K562 (cell line): ENCODE data around the gene CISTR. TPM values are rescaled to one million over a fixed set of nuclear protein-coding genes. Genes with fewer than 3 reads are reported as not detected.

Experiments
- ATAC-seq: fragments of 200-7000 bp; cut with Tn5 transposase; 3 replicates; pipeline ENCODE4 v1.9.1; 2020; ENCODE audit warnings: moderate library complexity
- BruUV-seq: library from RNA; stranded (reverse); fragments of 400-500 nt; replicated peaks from 2 replicates; lab custom pipeline; 2021; lab: Mats Ljungman, UMichigan
- CTCF ChIA-PET: fragments of 300-600 bp; formaldehyde crosslinking; extraction: SDS; loops from one replicate; lab custom pipeline; 2021; ENCODE audit warnings: low intra/inter-chr PET ratio; lab: Yijun Ruan, JAX
- POLR2A ChIA-PET: fragments of 300-600, 350-650 bp; sonication (Branson Sonifier 250); formaldehyde crosslinking; extraction: SDS; loops from one replicate; lab custom pipeline; 2021; ENCODE audit warnings: antibody characterized with exemption, inconsistent platforms; lab: Yijun Ruan, JAX
- DNase-seq, 4 experiments: peaks; one replicate each; pipeline versions ENCODE4 v3.0.0 to v3.0.0-alpha.2; 2011 to 2018; ENCODE audit warnings: low spot score in 3 of 4, mixed read lengths in 3 of 4; ENCODE audit errors: extremely low read depth in 1 of 4
- FAIRE-seq: peaks from 2 replicates; lab custom pipeline; 2011; peaks lifted over from hg19 to GRCh38; lab: Jason Lieb, UNC
- H2AFZ ChIP-seq: 2 replicates; pipeline ENCODE4 v1.6.0; 2011; ENCODE audit warnings: low read depth, low read length, control low read depth, inconsistent platforms
- H3K27ac ChIP-seq: fragments of 200-600 bp; 3 replicates; pipeline ENCODE4 v1.8.0; 2011; ENCODE audit warnings: low read depth, mild to moderate bottlenecking, control low read depth, inconsistent platforms, low read length, moderate library complexity, mixed read lengths; ENCODE audit errors: extremely low read depth
- H3K27me3 ChIP-seq, 2 experiments: fragments of 300-600 bp in 1 of 2; 2 replicates in 1 of 2; 3 replicates in 1 of 2; pipeline versions ENCODE4 v1.6.0 to v1.8.0; 2011; ENCODE audit warnings: inconsistent platforms in 2 of 2, low read length in 2 of 2, mild to moderate bottlenecking in 1 of 2, mixed read lengths in 1 of 2, moderate library complexity in 1 of 2; ENCODE audit not compliant: control insufficient read depth in 2 of 2, insufficient read depth in 2 of 2
- H3K36me3 ChIP-seq: fragments of 300-600 bp; 3 replicates; pipeline ENCODE4 v1.8.0; 2011; ENCODE audit warnings: mild to moderate bottlenecking, low read length, inconsistent platforms; ENCODE audit not compliant: control insufficient read depth, insufficient read depth
- H3K4me1 ChIP-seq, 2 experiments: fragments of 200-600 bp in 1 of 2; replicated peaks in 1 of 2; 2 replicates in 1 of 2; 3 replicates in 1 of 2; pipeline versions ENCODE4 v1.5.1 to v1.8.0; 2011; ENCODE audit warnings: inconsistent platforms in 2 of 2, low read length in 2 of 2, mild to moderate bottlenecking in 1 of 2, mixed read lengths in 1 of 2, moderate library complexity in 1 of 2; ENCODE audit not compliant: control insufficient read depth in 2 of 2, insufficient read depth in 2 of 2
- H3K4me2 ChIP-seq: 2 replicates; pipeline ENCODE4 v1.6.1; 2011; ENCODE audit warnings: low read length, control low read depth, inconsistent platforms, mixed read lengths; ENCODE audit not compliant: insufficient read depth
- H3K4me3 ChIP-seq: fragments of 200-600 bp; sonication (generic), shearing (Covaris generic); 2 replicates; pipeline ENCODE4 v1.5.1; 2016; ENCODE audit warnings: control low read depth, inconsistent platforms
- H3K79me2 ChIP-seq: fragments of 200-600 bp; 3 replicates; pipeline ENCODE4 v1.8.0; 2011; ENCODE audit warnings: low read length, inconsistent platforms; ENCODE audit not compliant: control insufficient read depth, insufficient read depth
- H3K9ac ChIP-seq, 2 experiments: 2 replicates each; pipeline versions ENCODE4 v1.6.0 to v1.6.1; 2011; ENCODE audit warnings: low read depth in 2 of 2, low read length in 2 of 2, control low read depth in 1 of 2, inconsistent platforms in 1 of 2, mild to moderate bottlenecking in 1 of 2, mixed read lengths in 1 of 2; ENCODE audit not compliant: insufficient read depth in 1 of 2
- H3K9me1 ChIP-seq: one replicate; pipeline ENCODE4 v1.6.0; 2011; ENCODE audit warnings: inconsistent platforms, mild to moderate bottlenecking, low read length, moderate library complexity; ENCODE audit not compliant: control insufficient read depth, insufficient read depth
- H3K9me3 ChIP-seq: replicated peaks from 2 replicates; pipeline ENCODE4 v1.5.1; 2011; ENCODE audit warnings: low read depth, low read length, inconsistent platforms; ENCODE audit not compliant: control insufficient read depth, insufficient read depth
- H4K20me1 ChIP-seq: replicated peaks from 2 replicates; pipeline ENCODE4 v1.6.1; 2011; ENCODE audit warnings: low read length, inconsistent platforms, mixed read lengths; ENCODE audit not compliant: control insufficient read depth, insufficient read depth
- CBFA2T2 ChIP-seq: fragments of 450-650 bp; conservative IDR thresholded peaks from 2 replicates; pipeline ENCODE4 v1.6.1; 2017; ENCODE audit warnings: mild to moderate bottlenecking
- CBX8 ChIP-seq: fragments of 200-600 bp; sonication (generic); IDR thresholded peaks from 2 replicates; pipeline ENCODE4 v1.6.1; 2012; ENCODE audit warnings: borderline replicate concordance, mixed run types, low read depth, mild to moderate bottlenecking, moderate library complexity, mixed read lengths, low read length, control low read depth, inconsistent platforms; ENCODE audit not compliant: poor library complexity, severe bottlenecking; ENCODE audit errors: extremely low read depth
- MCM7 ChIP-seq, 2 experiments: fragments of 450-650 bp; IDR thresholded peaks; 2 replicates each; pipeline ENCODE4 v1.6.1; 2016 to 2018
- RBM25 ChIP-seq: fragments of 200-400 bp; formaldehyde crosslinking; IDR thresholded peaks from 2 replicates; pipeline ENCODE4 v1.6.1; 2018; ENCODE audit warnings: low read length, low read depth, moderate library complexity; ENCODE audit not compliant: severe bottlenecking
- SAP30 ChIP-seq: fragments of 200-600 bp; sonication (generic); IDR thresholded peaks from 2 replicates; pipeline ENCODE4 v1.6.1; 2012; ENCODE audit warnings: borderline replicate concordance, low read depth, mild to moderate bottlenecking, moderate library complexity, low read length, control low read depth, inconsistent platforms; ENCODE audit not compliant: insufficient read depth, poor library complexity, severe bottlenecking
- THRA ChIP-seq: fragments of 450-650 bp; IDR thresholded peaks from 2 replicates; pipeline ENCODE4 v1.6.1; 2017; ENCODE audit warnings: mild to moderate bottlenecking, moderate library complexity
- ZFPM2 ChIP-seq: fragments of 250-450 bp; sonication (Bioruptor Pico); IDR thresholded peaks from 2 replicates; pipeline ENCODE4 v1.5.1; 2022; ENCODE audit warnings: mild to moderate bottlenecking
- ZFX ChIP-seq: sonication (generic); formaldehyde crosslinking; IDR thresholded peaks from 2 replicates; pipeline ENCODE4 v1.8.0; 2022; ENCODE audit warnings: mild to moderate bottlenecking, missing genetic modification reagents, moderate library complexity
- WGBS: fragments of 100-300 bp; shearing (Covaris generic); methylation state at CpG from one replicate; pipeline ENCODE4 v1.1.6; 2016; ENCODE audit warnings: low coverage, mixed read lengths; ENCODE audit not compliant: insufficient coverage; ENCODE audit errors: missing lambda C conversion rate; 5-methylcytosine and 5-hydroxymethylcytosine counted together
- in situ Hi-C: fragments of 300-500 bp; cut with MboI; formaldehyde crosslinking; loops from 4 replicates; pipeline ENCODE4 v1.15.0; 2018; ENCODE audit warnings: inconsistent platforms, mixed read lengths
- intact Hi-C: fragments of 100-400 bp; cut with micrococcal nuclease; formaldehyde crosslinking; loops from 2 replicates; pipeline ENCODE4 v1.14.2; 2022
- polyA plus RNA-seq, 8 experiments: library from polyadenylated mRNA; depleted of rRNA in 4 of 8; stranded (reverse) in 5 of 8; unstranded in 3 of 8; fragments of >200 nt; fragmentation: Nextera tagmentation in 2 of 8; fragmentation: Illumina TruSeq in 1 of 8; extraction: Ambion mirVana in 2 of 8; extraction: Trizol in 1 of 8; gene quantifications; 2 replicates each; pipeline versions ENCODE4 v1.2.1 to v1.2.3, GENCODE V29; 2011 to 2014; ENCODE audit warnings: inconsistent platforms in 1 of 8, missing spikeins in 1 of 8
- total RNA-seq, 7 experiments: library from RNA; depleted of rRNA in 6 of 7; stranded (reverse); fragments of >200 nt in 6 of 7; fragmentation: Illumina TruSeq in 2 of 7; extraction: Trizol in 2 of 7; gene quantifications; 2 replicates each; pipeline versions ENCODE4 v1.2.1 to v1.2.3, GENCODE V29; 2011 to 2021; ENCODE audit warnings: low replicate concordance in 1 of 7
- TF ChIP-seq, protein P1 (sequence below): fragments of 250-450 bp; sonication (Bioruptor Pico); IDR thresholded peaks from 2 replicates; pipeline ENCODE4 v1.5.1; 2021; ENCODE audit warnings: mild to moderate bottlenecking
- TF ChIP-seq, protein P2 (sequence below): fragments of 250-450 bp; sonication (Bioruptor Pico); IDR thresholded peaks from 2 replicates; pipeline ENCODE4 v1.5.0; 2021

CISTR gene
- total and polyA plus RNA-seq, 9 of the 15 experiments (the other 6 are each of a cell fraction or from before 2014, with no cell fraction given): not detected

GRCh38 chr12:53749986-53750811 lies 1.6 kb downstream of the CISTR start:
- Histone ChIP-seq H3K79me2 (no peaks in the 10 kb centered on the region), H2AFZ (no peak overlapping the region), H3K4me1 (peaks cover 0 to 16% of the 10 kb centered on the region in 2 experiments; a peak in 3 of 5 replicates), H3K9me3 (no peaks in the 10 kb centered on the region), H3K27me3 (peaks cover 60 to 92% of the 10 kb centered on the region in 2 experiments), H3K36me3 (no peaks in the 10 kb centered on the region), H3K27ac (no peak overlapping the region), H3K4me3 (no peak overlapping the region), H4K20me1 (0 out of 2 replicates have a peak, but pooled peaks cover 4% of the 10 kb centered on the region), H3K9ac (no peak overlapping the region), H3K9me1 (no peaks in the 10 kb centered on the region), H3K4me2 (no peak overlapping the region)
- 27% methylated on average over 10 of the region's 10 CpGs for WGBS
- CTCF ChIA-PET: interaction anchor here (1.1 kb wide), 1 partner anchor 49 kb away, joined by 3 read pairs; no protein-coding TSS in a partner anchor
- in situ Hi-C loops: loop anchor here (25.0 kb wide), 1 partner anchor 462 kb away; no protein-coding TSS in a partner anchor
- DNase-seq: no peak
- TF ChIP-seq SAP30: no peak
- no peak for TF ChIP-seq ZFX (CRISPR knock-in tag)
- no peak for TF ChIP-seq ZFPM2 (CRISPR knock-in tag)
- no peak for TF ChIP-seq RBM25
- no peak for TF ChIP-seq CBX8
- no peak for TF ChIP-seq THRA
- TF ChIP-seq MCM7 (IDR thresholded peaks at IDR 0.05): no peak
- TF ChIP-seq, protein P1, sequence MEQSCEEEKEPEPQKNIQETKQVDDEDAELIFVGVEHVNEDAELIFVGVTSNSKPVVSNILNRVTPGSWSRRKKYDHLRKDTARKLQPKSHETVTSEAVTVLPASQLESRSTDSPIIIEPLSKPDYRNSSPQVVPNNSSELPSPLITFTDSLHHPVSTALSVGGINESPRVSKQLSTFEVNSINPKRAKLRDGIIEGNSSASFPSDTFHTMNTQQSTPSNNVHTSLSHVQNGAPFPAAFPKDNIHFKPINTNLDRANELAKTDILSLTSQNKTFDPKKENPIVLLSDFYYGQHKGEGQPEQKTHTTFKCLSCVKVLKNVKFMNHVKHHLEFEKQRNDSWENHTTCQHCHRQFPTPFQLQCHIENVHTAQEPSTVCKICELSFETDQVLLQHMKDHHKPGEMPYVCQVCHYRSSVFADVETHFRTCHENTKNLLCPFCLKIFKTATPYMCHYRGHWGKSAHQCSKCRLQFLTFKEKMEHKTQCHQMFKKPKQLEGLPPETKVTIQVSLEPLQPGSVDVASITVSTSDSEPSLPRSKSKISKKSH (CRISPR knock-in tag): no peak
- no peak for TF ChIP-seq CBFA2T2
- TF ChIP-seq, protein P2, sequence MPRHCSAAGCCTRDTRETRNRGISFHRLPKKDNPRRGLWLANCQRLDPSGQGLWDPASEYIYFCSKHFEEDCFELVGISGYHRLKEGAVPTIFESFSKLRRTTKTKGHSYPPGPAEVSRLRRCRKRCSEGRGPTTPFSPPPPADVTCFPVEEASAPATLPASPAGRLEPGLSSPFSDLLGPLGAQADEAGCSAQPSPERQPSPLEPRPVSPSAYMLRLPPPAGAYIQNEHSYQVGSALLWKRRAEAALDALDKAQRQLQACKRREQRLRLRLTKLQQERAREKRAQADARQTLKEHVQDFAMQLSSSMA (CRISPR knock-in tag): no peak
- no peak for FAIRE-seq
- BruUV-seq: no TSS peak
- intact Hi-C loops: no loop called here
- no peak for ATAC-seq
- POLR2A ChIA-PET: interaction anchor here (0.5 kb wide), 1 partner anchor 82 kb away, joined by 3 read pairs; no protein-coding TSS in a partner anchor
